Stomach (tissue), 4 donors: ENCODE data around the gene DHDH.

ENCODE experiments used
- EP300 ChIP-seq: sonication (generic); formaldehyde crosslinking; IDR thresholded peaks from one replicate; pipeline ENCODE4 v1.6.1; 2017; ENCODE audit warnings: antibody characterized with exemption
- POLR2A ChIP-seq, 4 donors: fragments of 450-650 bp; IDR thresholded peaks; one replicate each; pipeline ENCODE4 v1.6.1; 2016; ENCODE audit warnings: antibody characterized with exemption in 4 of 4, control low read depth in 2 of 4, mild to moderate bottlenecking in 1 of 4, moderate library complexity in 1 of 4
- POLR2AphosphoS5 ChIP-seq, 3 donors: sonication (generic); formaldehyde crosslinking; IDR thresholded peaks; one replicate each; pipeline ENCODE4 v1.6.1; 2016; ENCODE audit warnings: antibody characterized with exemption in 3 of 3
- TF ChIP-seq, protein P1 (sequence below), 7 experiments: fragments of 450-650 bp in 4 of 7; fragments of 200-600 bp in 3 of 7; sonication (generic) in 3 of 7; IDR thresholded peaks; one replicate each; pipeline ENCODE4 v1.5.1; 2016 to 2019; ENCODE audit warnings: antibody characterized with exemption in 7 of 7, control low read depth in 2 of 7, mild to moderate bottlenecking in 1 of 7

DNA sequence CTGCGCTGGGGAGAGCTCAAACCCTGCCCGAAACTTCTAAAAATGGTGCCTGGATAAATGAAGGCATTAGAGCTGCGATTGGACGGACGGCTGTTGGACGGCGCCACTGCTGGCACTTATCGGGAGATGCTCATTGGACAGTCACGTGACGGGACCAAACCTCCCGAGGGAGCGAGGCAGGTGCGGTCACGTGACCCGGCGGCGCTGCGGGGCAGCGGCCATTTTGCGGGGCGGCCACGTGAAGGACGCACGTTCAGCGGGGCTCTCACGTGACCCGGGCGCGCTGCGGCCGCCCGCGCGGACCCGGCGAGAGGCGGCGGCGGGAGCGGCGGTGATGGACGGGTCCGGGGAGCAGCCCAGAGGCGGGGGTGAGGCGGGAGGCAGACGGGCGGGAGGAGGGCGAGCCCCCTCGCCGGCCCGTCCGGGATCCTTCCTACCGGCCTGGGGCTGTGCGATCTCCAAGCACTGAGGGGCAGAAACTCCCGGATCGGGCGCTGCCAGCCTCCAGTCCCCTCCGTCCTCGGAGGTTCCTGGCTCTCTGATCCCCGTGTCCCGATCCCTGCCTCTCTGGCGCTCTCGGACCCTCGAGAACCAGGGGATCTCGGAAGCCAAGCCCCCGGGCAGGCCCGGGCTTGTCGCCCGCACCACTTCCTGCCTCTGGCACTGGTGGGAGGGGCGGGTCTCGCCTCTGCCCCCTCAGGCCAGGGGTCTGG, 21.3 kb downstream of the DHDH start, which contains the start of gene BAX:
- TF ChIP-seq, protein P1, sequence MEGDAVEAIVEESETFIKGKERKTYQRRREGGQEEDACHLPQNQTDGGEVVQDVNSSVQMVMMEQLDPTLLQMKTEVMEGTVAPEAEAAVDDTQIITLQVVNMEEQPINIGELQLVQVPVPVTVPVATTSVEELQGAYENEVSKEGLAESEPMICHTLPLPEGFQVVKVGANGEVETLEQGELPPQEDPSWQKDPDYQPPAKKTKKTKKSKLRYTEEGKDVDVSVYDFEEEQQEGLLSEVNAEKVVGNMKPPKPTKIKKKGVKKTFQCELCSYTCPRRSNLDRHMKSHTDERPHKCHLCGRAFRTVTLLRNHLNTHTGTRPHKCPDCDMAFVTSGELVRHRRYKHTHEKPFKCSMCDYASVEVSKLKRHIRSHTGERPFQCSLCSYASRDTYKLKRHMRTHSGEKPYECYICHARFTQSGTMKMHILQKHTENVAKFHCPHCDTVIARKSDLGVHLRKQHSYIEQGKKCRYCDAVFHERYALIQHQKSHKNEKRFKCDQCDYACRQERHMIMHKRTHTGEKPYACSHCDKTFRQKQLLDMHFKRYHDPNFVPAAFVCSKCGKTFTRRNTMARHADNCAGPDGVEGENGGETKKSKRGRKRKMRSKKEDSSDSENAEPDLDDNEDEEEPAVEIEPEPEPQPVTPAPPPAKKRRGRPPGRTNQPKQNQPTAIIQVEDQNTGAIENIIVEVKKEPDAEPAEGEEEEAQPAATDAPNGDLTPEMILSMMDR (IDR thresholded peaks at IDR 0.05): no peak
- TF ChIP-seq POLR2AphosphoS5 (IDR thresholded peaks at IDR 0.05) (peak; percentile 83 to 97 (median 94)), POLR2A (IDR thresholded peaks at IDR 0.05) (no peak), EP300 (no peak)
